ENCODE data around the gene NSF.

GRCh38 chr17:46789610-46790009, 199.1 kb downstream of the NSF start:
- no peak for TF ChIP-seq CTCF (IDR thresholded peaks at IDR 0.05)
- TF ChIP-seq POLR2A (IDR thresholded peaks at IDR 0.05) = no peak
- no peak for TF ChIP-seq EP300 (IDR thresholded peaks at IDR 0.05)
